GM19035 (cell line): Measurements from ENCODE around the gene NAALADL2.
"Not testable (repeated sequence)": the region's sequence is repeated elsewhere in the genome, so short reads cannot be mapped to it uniquely, and the experiment has no call there.

ENCODE experiments used
- ATAC-seq: cut with Tn5 transposase; IDR thresholded peaks from one replicate; pipeline ENCODE4 v1.9.1; 2021; ENCODE audit not compliant: unreplicated experiment

Gene NAALADL2

DNA sequence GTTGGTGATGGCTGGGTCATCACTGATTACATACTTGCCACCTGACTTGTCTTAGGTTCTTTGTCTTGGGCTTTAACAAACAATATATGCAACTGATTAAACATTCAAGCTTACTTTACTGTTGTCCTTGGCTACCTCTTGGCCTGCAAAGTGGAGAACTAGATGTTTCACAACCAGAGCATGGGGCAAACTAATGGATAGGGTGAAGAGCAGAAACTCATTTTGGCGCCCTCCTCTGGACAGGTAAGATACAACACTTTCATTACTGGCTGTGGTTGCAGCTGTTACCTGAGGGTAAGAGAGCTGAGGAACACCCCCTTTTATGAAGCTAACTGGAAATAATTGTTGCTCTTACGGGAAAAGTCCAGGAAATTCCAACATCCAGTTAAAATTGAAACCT, 262.1 kb downstream of the NAALADL2 start:
- ATAC-seq = no peak

DNA sequence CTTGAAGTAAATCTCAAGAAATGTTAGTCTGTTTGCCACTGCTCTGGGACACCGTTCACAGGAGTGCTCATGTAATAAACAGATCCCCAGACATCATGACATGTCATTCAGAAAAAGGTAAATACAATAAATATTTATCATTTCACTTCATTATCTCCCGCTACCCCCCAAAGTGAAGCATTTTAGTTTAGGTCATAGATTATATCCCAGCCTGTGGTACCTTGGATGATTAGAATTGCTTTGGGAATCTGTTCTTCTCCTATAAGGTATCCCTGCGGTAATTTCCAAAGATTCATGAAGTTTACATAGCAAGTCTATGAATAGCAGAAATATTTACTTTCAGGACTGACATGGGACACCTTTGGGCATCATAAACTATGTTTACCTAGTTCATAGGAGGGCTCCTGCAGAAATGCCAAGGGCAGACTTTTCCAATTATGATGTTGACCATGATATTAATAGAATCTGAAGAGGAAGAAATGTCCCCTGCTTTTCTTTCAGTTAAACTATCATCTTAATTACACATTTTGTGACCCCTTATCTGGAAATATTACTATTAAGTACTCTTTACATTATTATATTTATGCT, 268.0 kb downstream of the NAALADL2 start:
- ATAC-seq = no peak

DNA sequence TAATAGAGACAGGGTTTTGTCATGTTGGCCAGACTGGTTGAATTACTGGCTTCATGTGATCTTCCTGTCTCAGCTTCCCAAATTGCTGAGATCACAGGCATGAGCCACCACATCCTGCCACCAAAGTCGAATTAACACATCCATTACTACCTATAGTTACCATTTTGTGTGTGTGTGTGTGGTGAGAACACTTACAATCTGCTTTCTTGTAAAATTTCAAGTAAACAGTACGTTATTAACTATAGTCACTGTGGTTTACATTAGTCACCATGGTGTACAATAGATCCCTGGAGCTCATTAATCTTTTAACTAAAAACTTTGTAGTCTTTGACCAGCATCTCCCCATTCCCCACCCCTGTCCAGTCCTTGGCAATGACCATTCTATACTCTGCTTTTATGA, 270.0 kb downstream of the NAALADL2 start:
- ATAC-seq = no peak

DNA sequence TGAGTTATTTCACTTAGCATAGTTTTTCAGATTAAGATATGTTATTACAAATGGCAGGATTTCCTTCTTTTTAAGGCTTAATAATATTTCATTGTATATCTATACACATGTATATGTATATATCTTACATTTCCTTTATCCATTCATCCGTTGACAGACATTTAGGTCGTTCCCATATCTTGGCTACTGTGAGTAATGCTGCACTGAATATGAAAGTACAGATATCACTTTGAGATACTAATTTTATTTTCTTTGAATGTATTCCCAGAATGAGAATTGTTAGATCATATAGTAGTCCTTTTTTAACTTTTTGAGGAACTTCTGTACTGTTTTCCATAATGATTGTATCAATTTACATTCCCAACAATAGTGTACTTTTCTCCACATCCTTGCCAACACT, 270.4 kb downstream of the NAALADL2 start:
- no peak for ATAC-seq

DNA sequence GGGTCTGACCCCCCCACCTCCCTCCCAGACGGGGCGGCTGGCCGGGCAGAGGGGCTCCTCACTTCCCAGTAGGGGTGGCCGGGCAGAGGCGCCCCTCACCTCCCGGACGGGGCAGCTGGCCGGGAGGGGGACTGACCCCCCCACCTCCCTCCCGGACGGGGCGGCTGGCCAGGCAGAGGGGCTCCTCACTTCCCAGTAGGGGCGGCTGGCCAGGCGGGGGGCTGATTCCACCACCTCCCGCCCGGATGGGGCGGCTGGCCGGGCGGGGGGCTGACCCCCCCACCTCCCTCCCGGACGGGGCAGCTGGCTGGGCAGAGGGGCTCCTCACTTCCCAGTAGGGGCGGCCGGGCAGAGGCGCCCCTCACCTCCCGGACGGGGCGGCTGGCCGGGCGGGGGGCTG, 272.7 kb downstream of the NAALADL2 start:
- not testable (repeated sequence) for ATAC-seq

DNA sequence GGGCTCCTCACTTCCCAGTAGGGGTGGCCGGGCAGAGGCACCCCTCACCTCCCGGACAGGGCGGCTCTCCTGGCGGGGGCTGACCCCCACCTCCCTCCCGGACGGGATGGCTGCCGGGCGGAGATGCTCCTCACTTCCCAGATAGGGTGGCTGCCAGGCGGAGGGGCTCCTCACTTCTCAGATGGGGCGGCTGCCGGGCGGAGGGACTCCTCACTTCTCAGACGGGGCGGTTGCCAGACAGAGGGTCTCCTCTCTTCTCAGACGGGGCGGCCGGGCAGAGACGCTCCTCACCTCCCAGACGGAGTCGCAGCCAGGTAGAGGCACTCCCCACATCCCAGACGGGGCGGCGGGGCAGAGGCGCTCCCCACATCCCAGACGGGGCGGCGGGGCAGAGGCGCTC, 273.6 kb downstream of the NAALADL2 start:
- not testable (repeated sequence) for ATAC-seq

DNA sequence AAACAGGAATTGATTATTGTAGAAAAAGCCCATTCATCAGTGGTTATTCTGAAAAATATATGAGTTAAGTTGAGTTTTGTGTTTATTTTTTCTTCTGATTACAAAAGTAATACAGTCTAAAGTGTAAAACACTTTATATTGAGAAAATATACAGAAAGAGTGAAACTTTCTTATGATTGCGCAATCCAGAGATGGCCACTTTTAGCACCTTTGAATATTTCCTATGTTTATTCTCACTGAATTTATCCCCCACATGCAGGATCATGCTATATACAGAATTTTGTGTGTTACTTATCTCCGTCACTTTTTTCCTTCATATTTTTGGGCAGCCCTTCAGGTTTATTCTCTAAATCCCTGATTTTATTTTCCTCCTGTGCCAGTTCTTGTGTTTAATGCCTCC, 285.2 kb downstream of the NAALADL2 start:
- ATAC-seq = no peak

DNA sequence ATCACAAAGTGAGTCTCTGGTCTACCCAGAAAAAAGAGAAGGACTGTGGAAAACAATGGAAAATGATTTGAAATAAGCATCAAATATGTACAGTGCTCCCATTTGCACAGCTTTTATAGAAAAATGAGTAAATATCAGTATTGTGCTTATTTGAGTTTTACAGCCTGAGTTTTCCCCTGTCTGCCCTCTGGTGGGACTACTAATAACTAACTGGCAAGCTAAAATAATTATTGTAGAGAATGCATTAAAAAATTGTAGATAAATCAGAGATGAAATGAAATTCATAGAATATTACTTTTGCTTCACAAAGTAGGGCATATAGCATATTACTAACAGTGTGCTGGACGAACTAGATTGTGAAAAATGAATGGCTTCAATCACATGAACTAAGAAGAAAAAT, 287.1 kb downstream of the NAALADL2 start:
- ATAC-seq = no peak

DNA sequence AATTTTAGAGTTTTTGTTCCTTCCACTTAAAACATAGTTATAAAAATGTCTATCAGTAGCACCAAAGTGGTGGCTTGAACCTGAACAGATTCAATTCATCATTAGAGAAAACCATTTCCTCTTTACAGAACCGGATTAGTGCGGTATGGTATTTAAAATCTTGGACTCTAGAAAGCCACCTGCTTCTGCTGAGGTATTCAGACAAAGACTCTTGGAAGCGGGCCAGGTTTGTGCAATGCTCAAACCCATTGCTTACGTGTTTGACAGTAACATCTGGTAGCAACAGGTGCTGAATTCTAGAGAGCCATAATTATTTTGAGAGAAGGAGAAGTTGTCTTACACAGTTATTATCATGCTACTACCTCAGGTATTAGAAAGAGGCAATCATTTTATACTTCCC, 290.5 kb downstream of the NAALADL2 start:
- ATAC-seq = no peak

DNA sequence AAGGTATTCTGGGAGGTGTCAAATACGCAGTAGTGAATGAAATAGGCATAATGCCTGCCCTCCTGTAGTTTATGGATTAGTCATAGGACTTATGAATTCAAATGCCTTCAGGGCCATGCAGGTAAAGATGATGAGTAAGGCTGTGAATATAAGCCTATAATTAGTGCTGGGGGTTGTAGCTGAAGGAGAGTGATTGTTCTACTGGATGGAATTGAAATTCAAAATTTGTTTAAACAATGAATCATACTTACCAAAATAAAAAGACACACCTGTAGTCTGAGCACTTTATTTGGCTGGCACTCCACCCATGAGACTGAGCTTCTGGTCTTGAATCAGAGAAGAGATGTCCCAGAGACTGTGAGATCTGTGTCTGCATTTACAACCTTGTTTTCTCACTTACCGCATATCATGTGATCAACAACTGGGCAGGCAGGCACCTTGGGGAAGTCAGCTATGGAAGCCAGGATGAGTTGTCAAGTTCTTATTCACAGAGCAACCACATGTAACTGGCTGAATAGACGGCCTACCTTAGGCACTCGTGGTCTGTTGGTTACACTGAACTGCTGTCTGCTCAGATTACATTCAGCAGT, 291.8 kb downstream of the NAALADL2 start:
- ATAC-seq = no peak

DNA sequence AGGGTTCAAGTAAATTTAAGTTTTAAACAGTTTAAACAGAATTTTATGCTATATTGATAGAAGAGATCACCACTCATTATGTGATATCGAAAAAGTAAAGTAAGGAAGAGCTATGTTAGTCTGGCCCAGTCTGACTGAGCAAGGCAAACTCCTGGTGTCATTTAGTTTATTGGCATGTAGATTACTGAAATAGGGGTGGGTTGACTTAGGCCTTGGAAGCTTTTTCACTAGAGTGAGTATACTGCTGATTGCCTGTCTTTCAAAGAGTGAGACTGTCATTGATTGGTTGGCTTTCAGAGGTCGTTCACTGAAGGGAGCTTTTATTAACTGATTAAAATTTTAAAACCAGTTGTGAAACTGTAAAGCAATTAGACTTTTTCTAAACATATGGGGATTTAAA, 294.5 kb downstream of the NAALADL2 start:
- no peak for ATAC-seq

DNA sequence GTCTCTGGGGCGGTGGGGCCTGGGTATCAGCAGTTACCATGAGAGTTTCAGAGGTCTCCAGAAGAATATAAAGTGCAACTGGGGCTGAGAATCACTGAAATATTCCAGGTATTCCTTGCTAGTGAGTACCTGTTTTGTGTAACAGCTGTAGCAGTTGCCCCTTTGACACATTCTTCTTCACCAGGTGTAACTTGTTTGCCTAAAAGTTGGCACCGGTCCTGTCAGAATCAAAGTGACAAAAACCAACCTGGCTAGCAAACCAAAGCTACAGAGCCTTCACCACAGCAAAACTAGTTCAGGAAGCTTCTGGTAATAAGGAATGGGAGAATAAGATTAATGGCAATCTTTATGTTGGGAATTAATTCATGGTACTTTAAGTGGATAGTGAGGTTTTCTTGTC, 296.0 kb downstream of the NAALADL2 start:
- ATAC-seq = no peak

DNA sequence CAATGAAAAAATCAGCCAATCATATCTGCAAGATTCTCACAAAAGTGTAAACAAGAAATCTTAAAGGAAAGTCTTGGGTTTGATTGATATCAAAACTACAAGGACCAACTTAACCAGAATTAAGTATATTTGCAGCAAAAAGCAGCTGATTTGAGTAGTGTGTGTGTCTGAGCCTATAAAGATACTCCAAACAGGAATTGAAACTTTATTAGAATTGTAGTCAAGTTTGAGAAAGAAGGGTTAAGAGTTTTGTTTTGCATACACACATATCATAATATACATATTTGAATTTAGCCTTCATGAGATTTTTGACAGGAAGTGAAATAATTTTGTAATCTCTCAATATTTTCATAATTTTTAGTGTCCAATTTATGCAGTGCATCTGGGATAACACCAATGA, 300.1 kb downstream of the NAALADL2 start:
- no peak for ATAC-seq

DNA sequence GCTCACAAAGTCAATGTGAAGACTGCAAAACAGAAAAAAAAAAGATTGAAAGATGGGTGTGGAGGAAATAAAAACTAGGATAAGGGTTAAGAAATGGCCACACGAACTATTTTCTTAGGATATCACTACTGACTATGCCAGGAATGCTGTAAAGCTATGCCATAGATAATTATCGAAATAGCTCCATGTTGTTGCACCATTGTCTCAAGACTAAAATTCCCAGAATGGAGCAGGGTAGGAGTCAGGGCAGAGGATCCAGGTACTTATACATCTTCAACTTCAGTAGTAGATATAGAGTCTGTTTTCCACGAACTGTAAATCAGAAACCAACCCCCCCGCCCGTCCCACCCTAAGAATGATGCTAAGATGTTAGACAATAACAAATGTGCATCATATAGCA, 302.2 kb downstream of the NAALADL2 start:
- ATAC-seq = no peak

DNA sequence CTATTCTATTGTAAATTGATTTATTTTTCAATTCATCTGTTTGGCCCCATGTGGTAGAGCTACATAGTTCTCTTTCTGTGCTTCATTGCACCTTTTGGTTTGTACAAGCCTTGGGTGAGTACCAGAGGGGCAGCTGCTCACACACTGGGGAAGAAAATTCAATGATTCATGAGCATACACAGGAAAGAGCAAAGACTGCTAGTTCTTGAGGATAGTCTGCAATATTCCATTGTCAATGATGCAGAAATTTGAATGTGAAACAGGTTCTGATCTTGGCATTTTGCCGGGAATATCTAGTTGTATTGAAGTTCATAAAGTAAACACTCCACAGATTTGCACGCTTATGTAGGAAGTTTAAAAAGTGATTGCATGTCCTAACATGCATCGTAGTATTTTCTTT, 304.6 kb downstream of the NAALADL2 start:
- no peak for ATAC-seq

DNA sequence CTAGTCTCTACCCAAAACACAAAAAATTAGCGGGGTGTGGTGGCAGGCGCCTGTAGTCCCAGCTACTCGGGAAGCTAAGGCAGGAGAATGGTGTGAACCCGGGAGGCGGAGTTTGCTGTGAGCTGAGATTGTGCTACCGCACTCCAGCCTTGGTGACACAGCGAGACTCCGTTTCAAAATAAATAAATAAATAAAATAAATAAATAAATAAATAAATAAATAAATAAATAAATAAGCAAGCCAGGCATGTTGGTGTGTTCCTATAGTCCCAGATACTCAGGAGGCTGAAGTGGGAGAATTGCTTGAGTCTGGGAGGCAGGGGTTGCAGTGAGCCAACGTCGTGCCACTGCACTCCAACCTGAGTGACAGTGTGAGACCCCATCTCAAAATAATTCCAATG, 314.0 kb downstream of the NAALADL2 start:
- not testable (repeated sequence) for ATAC-seq

DNA sequence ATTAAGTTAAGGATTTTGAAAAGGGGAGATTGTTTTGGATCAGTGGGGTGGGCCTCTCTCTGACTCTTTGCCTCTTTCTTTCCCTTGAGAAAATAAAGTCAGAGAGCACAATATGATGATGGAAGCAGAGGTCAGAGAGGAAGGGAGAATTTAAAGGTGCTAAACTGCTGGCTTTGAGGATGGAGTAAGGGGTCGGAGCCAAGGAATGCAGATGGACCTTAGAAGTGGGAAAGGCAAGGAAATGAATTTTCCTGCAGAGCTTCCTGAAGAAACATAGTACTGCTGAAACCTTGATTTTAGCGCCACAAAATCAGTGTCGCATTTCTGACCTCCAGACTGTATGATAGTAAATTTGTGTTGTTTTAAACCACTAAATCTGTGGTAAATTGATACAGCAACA, 317.4 kb downstream of the NAALADL2 start:
- no peak for ATAC-seq

DNA sequence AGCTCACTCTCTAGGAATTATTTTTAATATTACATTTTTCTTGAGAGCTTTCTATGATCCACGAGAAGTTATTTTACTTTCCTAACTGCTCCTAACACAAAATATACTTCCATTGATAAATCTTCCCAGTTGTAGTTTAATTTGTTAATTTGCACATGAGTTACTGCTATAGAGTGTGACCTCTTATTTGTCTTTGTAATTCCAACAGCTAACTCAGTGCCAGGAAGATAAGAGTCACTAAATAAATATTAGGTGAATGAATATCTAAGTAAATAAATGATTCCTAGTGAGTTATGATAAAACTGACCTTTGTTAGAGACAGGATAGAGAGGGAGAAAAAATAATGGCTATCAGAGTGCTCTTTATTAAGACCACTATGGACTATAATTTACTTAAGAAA, 319.9 kb downstream of the NAALADL2 start:
- ATAC-seq = no peak

DNA sequence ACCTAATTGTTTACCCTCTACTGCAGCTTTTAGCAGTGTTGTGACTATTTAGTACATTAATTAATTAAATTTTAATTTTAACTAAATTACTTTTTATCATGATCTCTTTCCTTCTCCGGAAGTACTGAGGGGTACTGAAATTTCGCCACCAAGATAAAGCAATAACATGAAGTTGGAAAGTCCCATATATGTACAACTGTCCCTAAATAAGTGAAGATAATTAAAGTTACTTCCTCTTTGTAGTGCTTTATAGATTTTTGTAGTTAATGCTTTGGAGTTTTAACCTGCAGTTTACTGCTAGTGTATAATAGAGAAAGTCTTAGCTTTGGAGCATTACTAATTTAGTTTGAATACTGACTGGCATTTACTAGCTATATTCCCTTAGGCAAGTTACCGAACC, 325.3 kb downstream of the NAALADL2 start:
- no peak for ATAC-seq

DNA sequence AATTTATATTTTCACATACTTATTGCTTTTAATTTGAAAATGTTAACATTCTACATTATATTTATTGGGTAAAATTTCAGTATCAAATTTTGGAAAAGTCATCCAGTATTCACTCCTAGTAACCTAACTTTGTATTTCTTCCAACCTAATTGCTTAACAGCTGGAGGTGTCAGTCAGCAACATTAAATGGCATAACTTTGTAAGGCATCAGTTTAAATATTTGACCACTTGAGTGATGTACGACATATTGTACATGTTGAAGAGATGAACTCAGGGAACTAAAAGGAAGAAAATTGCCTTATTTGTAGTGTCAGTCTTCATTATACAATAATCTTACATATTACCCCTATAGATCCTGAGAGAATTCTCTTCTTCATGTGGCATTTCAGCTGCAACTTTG, 326.8 kb downstream of the NAALADL2 start:
- ATAC-seq = no peak

DNA sequence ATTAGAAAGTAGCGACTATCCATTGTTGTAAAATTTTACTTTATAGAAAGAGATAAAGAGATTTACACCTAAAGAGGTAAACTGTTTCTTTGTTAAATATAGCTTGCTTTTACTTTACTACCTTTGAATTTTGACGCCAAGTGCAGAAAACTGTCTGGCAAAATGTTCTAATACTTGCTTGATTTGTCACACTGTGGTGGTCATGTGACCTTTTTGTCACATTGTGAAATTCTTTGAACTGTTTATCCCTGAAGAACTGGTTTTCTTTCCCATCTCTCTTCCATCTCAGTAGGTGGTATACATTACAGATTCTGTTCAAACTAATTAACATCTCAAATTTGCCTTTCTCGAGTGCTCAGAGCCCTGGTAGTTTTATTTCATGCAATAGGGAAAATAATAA, 327.4 kb downstream of the NAALADL2 start:
- ATAC-seq = no peak

DNA sequence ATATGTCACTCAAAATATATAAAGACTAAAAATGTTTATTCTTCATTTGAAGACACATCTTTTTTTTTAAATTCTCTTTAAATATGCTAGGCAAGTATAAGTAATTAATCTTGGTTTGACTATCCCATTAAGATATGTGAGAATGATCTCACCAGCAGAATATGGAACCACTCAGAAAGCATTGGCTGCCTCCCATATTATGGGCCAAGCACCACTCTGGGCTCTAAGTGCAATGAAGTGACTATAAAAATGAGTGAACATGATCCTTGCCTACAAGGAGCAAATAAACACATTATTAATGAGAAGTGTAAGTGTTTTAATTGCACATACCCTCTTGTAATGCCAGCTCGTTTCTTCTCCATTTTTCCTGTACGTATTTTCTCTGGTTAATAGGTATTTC, 328.5 kb downstream of the NAALADL2 start:
- ATAC-seq = no peak

DNA sequence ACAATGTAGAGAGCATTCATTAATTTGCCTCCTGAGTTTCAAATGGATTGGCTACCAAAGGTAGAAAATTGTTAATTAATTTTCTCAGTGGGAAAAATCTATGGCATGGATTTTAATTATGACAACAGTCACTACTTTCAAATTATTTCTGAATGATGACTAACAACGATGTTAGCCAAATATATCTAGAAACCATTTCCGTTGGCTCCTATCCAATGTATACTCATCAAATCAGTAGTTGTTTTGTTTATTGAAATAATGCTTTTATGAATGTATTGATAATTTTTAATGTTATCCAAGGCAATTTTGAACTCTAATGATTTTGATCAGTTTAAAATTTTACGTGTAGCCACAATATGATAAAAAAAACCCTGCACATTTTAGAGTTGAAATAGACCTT, 333.4 kb downstream of the NAALADL2 start:
- ATAC-seq = no peak
